Transverse colon (tissue), 4 donors: ENCODE measurements around the gene S100A3.

Experiments
- CTCF ChIP-seq, 5 experiments: fragments of 200-600 bp in 3 of 5; fragments of 450-650 bp in 2 of 5; sonication (generic) in 3 of 5; IDR thresholded peaks; 1 replicate in 2 of 5; 2 replicates in 3 of 5; pipeline ENCODE4 v1.5.1; 2016 to 2017; ENCODE audit warnings: antibody characterized with exemption in 5 of 5, inconsistent platforms in 3 of 5, mild to moderate bottlenecking in 2 of 5, moderate library complexity in 1 of 5
- EP300 ChIP-seq: sonication (generic); formaldehyde crosslinking; IDR thresholded peaks from one replicate; pipeline ENCODE4 v1.6.1; 2017; ENCODE audit warnings: antibody characterized with exemption, low read depth
- POLR2A ChIP-seq: fragments of 450-650 bp; IDR thresholded peaks from one replicate; pipeline ENCODE4 v1.6.1; 2016; ENCODE audit warnings: antibody characterized with exemption, mild to moderate bottlenecking, moderate library complexity
- POLR2AphosphoS5 ChIP-seq, 3 donors: sonication (generic); formaldehyde crosslinking; IDR thresholded peaks; one replicate each; pipeline ENCODE4 v1.6.1; 2016; ENCODE audit warnings: antibody characterized with exemption in 3 of 3

- no peak for TF ChIP-seq POLR2A
- TF ChIP-seq CTCF (IDR thresholded peaks at IDR 0.05), result no peak
- TF ChIP-seq POLR2AphosphoS5 (IDR thresholded peaks at IDR 0.05), result no peak
- no peak for TF ChIP-seq EP300
Observed at GRCh38 chr1:153503766-153504165, 45.3 kb downstream of the S100A3 start.
